ENCODE measurements around the gene TIGD2.

The TIGD2 gene

DNA sequence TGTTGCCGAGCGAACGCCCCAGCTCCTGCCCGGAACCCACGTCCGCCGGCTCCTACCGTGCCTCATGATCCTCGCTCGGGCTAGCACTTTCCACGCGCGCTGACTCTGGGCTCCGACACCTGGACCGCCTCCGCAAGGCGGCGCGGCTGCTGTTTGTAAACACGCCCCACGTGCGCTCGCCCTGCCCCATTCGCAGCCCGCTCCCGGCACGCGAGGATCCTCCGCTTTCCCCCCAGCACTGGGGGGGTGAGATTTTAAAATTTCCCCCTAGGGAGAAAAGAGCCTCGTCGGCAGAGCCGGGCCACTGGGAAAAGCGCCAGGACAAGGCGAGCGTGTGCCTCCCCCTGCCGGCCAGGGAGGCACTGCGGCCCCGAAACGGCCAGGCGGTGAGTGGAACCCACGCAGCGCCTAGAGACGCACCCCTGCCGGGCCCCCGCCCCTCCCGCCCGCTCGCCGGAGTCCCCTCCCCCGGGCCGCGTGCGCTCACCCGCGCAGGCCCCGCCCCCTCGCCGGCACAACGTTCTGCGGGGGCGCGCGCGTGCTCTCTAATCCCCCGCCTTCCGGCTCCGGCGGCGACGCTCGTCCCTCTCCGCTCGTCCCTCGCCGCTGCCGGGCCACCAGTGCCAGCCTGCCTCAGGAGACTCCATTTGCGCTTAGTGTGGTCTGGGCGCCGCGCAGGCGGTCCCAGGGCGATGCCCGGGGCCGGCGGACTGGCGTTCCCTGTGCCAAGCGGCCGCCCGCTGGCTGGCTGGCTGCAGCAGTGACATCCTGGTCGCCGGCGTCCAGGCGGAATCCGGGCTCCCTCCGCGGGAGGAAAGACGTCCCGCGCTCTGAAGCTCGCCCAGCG, at the start of gene TIGD2:
Gene TIGD2 (plus strand): TSS at position 548 of the 847 bp plus-strand sequence. CDS start 1,442 bp downstream, outside the sequence.
- peak; percentile 87 for DNase-seq

DNA sequence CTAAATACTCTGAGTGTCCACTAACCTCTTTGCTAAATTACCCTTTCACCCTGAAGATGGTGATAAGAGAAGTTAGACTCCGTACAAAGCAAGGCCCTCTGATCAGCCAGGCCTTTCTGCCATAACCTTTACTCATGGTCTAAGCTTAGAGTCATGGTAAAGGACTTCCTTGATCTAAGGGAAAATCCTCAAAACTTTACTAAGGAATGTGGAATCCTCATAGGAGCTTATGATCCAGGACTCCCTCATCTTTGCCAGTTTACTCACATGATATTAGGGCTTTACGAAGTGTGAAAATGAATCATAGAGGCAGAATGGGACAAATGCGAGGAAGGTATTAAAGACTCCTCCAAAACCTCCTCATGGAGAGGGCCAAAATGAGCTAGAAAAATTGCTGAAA, 46.5 kb upstream of the TIGD2 start:
- peak; percentile 41 for DNase-seq

DNA sequence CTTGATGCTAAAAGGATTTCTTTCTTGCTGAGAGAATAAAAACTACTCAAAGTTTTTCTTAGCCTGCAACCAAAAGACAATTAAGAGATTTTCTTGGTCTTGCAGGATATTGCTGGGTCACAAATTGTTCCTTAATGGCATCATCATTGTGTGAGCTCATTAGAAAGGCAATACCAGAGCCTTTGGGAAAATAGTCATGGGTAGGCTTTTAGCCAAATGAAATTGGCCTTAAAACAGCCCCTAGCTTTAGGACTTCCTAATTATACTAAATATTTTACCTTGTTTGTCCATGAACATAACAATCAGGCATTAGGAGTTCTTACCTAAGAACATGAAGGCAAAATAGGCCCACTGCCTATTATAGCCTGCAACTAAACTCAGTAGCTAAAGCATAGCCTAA, 43.9 kb upstream of the TIGD2 start:
- DNase-seq: no peak

DNA sequence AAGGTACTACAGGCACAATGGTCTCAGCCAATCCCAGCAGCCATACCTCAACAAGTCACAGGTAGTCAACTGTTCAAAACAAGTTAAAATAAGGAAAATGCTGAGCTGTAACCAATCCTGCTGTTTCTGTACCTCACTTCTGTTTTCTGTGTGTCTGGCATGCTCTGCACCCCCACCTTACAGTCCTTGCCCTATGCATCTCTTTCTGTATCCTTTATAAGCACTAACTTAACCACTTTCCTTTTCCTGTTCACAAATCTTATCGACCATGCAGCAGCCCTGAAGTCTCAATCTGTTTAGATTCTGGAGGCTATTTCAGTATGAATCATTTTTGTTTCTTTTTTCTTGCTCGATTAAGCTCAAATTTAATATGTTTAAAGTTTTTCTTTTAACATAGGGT, 41.9 kb upstream of the TIGD2 start:
- no peak for DNase-seq

DNA sequence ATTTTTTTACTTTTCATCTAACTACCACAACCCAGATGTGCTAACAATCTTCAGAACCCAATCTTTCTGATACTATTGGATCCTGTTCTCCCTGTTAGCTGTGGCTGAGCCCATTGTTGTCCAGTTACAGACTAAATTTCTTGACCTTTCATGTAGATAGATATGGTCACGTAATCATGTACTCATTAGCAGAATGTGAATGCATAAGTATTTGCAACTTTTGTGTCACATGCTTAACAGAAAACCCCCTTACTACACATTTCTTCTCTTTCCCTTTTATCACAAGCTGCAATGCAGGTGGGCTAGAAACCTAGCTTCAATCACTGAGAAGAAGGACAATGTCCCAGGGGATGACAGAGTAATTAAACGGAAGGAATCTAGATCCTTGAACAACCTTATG, 41.3 kb upstream of the TIGD2 start:
- DNase-seq: no peak

DNA sequence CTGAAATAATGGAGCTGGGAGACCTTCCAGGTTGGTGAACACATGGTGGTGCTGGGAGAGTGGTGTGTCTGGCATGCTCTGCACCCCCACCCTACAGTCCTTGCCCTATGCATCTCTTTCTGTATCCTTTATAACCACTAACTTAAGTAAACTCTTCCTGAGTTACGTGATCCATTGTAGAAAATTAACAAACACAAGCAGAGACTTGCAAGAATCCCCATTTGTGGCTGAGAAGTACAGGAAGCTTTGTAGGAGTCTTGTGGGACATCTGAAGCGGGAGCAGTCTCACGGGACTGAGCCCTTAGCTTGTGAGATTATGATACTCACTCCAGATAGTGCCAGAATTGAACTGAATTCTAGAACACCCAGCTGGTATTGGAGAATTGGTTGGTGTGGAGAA, 40.0 kb upstream of the TIGD2 start:
- DNase-seq: no peak

DNA sequence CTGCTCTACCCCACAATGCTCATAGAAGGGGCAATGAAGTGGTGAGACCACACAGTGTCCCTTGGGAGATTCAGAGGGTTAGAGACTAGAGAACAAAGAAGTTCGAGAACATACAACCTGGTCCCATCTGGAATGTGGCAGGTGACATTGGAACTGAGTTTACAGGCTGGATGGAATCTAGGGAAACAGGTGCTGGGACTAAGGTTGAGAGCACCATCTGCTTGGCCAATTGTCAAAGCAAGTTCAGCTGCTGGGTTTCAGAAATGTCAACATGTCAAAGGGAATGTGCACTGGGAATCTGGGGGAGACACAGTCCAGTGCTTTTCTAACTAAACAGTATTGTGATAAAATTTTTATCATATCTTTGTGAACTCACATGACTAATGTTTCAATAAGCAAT, 38.4 kb upstream of the TIGD2 start:
- no peak for DNase-seq

DNA sequence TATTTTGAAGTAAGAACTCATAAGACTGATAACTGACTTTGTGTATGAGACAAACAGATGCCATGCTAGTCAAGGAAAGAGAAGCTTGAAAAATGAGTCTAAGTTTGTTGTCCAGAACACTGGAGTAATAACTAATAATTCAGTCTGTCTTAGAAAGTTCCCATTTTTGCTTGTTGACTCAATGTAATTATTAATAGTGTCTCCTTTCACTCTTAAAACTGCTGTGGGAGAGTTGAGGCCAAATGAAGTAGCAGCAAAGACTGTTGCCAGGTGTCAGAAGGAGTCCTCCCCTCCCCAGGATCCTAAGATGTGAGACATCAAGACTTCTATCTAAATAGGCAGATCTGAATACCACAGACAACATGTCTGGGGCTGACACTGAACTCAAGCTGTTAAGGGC, 33.6 kb upstream of the TIGD2 start:
- no peak for DNase-seq

DNA sequence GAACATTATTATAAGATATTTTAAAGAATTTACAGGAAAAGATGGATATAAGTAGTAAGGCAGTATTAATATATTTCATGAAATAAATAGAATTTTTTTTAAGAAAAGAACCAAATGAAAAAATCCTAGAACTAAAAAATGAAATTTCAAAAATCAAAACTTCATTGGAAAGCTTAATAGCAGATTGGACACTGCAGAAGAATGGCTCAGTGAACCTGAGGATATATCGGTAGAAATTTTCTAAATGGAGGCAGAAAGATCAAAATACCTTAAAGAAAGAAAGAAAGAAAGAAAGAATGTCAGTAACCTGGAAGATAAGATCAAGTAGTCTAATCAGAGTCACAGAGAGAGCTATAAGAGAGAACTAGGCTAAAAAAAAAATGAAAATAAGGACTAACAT, 33.0 kb upstream of the TIGD2 start:
- DNase-seq: no peak

DNA sequence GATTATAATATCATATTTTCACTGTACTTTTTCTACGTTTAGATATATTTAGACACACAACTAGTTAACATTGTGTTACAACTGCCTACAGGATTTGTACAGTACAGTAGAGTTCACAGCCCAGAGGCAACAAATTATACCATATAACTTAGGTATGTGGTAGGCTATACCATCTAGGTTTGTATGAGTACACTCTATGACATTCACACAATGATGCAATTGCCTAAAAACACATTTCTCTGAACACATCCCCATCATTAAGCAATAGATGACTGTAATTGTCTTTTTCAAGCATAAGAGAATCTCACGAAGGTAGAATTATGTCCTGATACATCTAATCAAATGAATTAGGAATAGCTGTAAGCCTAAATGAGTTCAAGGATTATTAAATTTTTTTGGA, 12.3 kb upstream of the TIGD2 start:
- no peak for DNase-seq

DNA sequence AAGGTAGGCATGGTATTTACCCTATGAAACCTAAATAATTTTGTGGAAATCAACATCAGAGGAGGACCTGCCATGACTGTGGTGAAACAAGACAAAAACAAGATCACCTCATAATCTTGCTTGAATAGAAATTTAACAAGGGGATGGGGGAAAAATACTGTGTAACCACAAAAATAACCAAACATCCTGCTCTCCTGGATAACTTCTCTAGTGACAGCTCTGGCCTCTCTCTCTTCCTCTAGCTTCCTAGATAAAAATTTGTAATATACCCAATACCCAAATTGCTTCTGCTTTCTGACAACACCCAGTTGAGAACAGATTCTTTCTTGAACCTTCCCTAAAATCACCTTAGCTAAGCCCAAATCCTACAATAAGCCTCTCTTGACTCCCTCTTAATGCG, 11.9 kb upstream of the TIGD2 start:
- DNase-seq: no peak

DNA sequence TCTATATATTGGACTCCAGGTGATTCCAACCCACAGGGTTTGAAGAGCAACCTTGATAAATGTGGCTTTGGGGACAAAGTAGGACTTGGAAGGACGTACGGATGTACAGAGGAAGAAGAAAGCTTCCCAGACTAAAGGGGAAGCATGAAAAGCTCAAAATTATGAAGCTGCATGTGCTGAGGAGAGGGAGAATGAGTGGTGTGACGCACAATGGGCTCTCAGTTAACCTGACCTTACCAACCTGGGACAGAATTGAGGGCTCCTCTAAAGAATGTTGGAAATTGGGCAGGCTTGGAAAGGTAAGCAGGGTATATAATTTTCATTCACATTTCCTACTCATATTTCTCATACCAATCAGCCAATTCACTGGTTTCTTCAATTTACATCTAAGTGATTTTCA, 10.5 kb upstream of the TIGD2 start:
- no peak for DNase-seq

DNA sequence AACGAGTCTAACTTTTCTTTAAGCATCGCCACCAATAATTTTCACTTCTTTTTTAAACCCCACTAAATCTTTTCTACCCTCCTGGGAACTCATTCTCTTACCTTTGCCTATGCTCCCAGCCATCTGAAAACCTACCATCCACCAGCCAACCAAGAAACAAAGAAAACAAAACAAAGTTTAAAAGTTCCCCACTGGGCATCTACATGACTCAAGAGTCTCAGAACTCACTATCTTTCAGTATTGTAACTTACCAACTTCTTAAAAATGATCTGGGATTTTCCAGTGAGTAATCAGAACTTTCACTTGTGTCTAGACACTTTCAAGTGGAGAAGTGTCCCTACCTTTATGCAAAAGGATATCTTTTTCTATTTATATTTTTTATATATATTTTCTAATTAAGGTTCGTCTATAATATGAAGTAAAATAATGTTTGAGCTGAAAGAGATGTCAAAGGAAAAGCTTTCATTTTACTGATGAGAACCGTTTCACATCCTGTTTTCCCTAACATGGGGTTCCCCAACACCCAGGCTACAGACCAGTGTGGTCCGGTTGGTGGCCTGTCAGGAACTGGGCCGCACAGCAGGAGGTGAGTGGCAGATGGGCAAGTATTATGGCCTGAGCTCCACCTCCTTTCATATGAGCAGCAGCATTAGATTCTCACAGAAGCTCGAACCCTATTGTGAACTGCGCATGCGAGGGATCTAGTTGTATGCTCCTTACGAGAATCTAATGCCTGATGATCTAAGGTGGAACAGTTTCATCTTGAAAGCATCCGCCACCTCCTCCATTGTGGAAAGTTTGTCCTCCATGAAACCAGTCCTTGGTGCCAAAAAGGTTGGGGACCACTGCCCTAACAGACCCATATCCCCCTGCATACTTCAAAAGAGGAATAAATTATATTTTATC, 9.8 kb upstream of the TIGD2 start:
- DNase-seq: no peak

DNA sequence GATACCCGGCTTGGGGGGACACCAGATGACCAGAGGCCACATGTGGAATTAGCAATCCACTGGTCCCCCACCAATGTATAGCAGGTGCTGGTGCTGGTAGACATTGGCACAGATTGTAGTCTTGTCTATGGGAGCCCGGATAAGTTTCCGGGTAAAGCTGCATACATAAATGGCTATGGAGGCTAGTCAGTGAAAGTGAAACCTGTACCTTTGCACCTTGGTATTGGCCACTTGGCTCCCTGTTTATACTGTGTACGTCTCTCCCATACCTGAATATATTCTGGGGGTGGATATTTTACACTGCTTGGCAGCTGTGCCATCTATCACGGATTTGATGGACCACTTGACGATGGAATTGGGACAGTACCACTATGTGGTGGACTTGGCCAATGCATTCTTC, 5.6 kb upstream of the TIGD2 start:
- no peak for DNase-seq

DNA sequence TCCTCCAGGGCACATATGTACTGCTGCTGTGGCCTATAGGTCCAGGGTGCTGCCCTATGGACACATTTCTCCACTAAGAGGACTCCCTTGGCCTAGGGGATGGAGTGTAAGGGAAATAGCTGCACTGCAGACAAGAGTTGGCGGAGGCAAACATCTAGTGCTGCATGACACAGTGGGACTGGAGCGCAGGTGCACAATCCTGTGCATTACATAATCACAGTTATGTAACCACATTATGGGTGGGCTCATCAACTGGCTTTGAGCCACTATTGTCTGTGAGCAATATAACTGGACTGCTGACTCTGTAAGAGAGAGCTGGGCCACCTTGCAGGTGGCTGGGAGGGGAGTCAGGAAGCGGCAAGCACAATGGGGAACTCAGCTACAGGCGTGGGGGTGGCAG, 3.2 kb upstream of the TIGD2 start:
- no peak for DNase-seq

DNA sequence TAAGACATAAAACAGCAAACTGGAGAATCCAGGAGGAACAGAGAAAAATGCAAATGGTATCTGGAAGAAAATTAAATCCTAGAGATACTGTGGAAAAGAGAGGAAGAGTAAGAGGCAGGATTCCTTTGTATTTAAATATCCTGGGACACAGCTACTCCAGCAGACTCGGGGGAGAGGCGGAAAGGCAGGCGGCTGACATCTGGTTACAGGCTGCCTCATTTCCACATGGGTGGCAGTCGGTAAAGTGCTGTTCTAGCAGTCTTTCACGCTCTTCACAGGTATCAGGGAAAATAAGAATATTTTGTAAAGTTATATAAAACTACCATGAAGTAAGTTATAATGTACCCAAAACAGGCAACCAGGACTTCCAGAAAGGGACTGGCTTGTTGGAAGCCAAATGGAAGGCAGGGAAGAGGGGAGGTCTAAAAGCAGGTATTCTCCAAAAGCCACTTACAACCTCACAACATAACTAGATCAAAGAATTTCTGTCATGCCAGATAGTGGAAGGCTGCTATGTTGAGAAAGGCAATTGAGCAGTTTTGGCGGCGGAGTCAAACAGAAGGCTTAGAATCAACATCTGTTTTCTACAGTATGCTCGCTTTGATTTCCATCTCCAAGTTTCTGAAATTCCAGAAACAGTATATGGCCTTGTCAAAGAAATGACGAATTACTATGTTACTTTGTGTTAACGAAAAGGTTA, 1.3 kb upstream of the TIGD2 start:
- DNase-seq: peak; percentile 16

DNA sequence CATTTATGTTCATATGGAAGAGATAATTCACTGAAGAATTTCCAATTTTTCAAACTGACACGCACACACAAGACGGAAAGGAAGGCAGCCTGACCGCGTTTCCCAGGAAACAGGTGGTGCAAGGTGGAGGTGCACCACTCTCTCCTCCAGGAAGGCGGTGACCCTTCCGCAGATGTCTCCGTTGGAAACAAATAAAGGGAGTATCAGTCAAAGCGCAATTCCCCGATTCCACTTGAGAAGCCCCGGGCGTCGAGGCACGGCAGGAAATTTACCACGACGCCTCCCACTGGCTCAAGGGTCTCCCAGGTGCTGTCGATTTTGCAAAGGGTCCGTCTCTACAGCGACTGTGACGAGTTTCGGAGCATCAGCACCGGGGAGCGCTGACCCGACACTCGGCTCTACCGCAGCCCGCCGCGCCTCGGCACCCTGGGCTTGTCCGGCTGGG, 770 bp upstream of the TIGD2 start:
- DNase-seq: no peak

DNA sequence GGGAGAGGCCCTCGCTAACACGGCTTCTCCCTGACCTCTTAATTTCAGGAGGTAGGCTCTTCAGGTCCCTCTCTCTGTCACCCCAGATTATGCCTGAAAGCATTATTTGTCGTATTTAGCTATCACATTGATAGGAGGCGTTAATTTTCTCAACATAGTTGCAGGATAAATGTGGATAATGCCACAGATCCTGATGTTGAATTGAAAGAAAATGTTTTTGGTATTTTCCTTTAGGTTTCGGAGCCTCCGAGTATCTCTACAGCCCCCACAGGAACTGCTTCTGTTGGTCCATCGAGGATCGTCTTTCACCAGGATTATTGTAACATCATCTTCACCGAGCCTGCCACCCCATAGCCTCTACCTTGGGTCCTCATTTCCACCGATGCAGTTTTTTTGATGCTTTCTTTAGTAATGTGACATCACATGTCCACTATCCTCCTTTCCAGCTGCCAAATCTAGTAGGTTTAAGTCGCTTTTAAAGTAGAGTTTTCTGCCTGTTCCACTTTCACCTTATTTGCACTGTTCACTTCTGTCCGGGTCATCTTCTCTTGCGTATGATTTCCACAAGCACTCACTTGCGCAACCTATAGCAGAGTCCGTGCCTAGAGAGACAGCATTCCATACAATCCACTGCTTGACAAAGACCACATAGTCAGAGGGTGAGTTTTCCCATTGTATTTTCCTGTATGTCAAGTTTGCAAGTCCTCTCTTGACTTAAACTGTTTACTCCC, 665 bp downstream of the TIGD2 start:
- DNase-seq: peak; percentile 94

DNA sequence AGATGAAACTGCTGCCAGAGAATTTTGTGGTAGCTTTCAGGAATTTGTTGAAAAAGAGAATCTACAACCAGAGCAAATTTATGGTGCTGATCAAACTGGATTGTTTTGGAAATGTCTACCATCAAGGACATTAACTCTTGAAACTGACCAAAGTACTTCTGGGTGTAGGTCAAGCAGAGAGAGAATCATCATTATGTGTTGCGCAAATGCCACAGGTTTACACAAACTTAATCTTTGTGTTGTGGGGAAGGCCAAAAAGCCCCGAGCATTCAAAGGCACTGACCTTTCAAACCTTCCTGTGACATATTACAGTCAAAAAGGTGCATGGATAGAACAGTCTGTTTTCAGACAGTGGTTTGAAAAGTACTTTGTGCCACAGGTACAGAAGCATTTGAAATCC, 2.1 kb downstream of the TIGD2 start:
- DNase-seq: no peak

DNA sequence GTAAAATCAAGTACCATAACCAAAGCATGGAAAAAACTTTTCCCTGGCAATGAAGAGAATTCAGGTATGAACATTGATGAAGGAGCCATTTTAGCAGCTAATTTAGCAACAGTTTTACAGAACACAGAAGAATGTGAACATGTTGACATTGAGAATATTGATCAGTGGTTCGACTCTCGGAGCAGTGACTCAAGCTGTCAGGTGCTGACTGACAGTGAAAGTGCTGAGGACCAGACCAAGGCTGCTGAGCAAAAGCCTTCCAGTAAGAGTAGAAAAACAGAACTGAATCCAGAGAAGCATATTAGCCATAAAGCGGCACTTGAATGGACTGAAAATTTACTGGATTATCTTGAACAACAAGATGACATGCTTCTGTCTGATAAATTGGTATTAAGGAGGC, 2.8 kb downstream of the TIGD2 start:
- no peak for DNase-seq

DNA sequence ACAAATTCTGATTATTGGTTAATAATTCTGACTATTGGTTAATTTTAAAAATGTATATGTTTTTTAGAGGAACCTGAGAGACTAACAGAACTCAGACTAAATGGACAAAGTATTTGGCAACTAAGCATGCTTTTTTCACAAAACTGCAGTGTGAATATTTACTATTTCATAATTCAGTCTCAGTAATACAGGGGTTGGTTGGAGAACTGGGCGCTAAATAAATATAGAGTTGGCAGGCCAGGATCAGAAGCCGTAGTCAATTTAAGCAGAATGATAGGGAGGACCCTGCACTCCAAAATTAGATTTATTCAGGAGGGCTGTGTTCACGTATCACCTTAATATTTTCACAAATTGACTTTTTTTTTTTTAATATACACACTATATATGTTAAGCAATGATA, 5.8 kb downstream of the TIGD2 start:
- DNase-seq: no peak

DNA sequence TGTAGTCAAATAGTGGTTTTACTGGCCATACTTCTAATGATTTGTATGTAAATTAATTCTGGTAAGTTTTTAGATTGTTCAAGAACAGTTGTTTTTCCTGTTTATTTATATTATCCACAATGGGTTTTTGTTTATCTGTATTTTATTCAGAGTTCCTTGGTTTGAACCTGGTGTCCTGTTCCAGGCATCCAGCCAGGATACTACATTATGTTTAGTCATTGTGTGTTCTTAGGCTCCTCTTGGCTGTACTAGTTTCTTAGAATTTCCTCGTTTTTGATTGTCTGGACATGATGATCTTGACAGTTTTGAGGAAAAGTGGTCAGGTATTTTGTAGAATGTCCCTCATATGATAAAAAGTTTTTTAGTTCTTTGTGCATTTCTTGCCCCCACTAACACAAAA, 7.8 kb downstream of the TIGD2 start:
- DNase-seq: no peak

DNA sequence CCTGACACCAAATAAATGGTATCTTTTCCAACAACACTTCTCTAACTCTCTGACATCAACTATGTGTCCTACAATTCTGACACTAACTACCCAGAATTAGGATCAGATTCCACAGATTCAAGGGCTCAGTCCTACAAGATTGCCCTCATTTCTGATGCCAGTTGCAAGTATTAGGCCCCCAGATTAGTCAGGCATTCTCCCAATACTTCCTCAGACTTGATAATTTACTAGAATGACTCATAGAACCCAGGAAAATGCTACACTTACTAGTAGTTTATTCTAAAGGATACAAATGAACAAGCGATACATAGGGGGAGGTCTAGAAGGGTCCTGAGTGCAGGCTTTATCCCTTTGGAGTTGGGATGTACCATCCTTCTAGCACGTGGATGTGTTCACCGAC, 8.5 kb downstream of the TIGD2 start:
- peak; percentile 10 for DNase-seq
